GM12878 (cell line): Measurements from ENCODE around the gene STAB2. TPM values are rescaled to one million over a fixed set of nuclear protein-coding genes. Genes with fewer than 3 reads are reported as not detected.

Experiments
- ATAC-seq: fragments of 200-7000 bp; cut with Tn5 transposase; 3 replicates; pipeline ENCODE4 v1.9.1; 2020; ENCODE audit warnings: mild to moderate bottlenecking, moderate library complexity
- BruUV-seq: library from RNA; stranded (reverse); fragments of 400-500 nt; replicated peaks from 2 replicates; lab custom pipeline; 2021; lab: Mats Ljungman, UMichigan
- CTCF ChIA-PET: fragments of 300-600 bp; sonication (Branson Sonifier 250); formaldehyde crosslinking; extraction: SDS; loops from one replicate; lab custom pipeline; 2021; ENCODE audit warnings: inconsistent platforms; lab: Yijun Ruan, JAX
- POLR2A ChIA-PET: fragments of 350-600 bp; formaldehyde crosslinking; extraction: SDS; loops from one replicate; lab custom pipeline; 2021; ENCODE audit warnings: inconsistent platforms; lab: Charles Lee
- RAD21 ChIA-PET: fragments of 300-600 bp; sonication (Branson Sonifier 250); formaldehyde crosslinking; loops from one replicate; lab custom pipeline; 2023; ENCODE audit warnings: antibody characterized with exemption; ENCODE audit not compliant: unreplicated experiment; lab: Charles Lee
- SMC1A ChIA-PET: fragments of 300-600 bp; sonication (Branson Sonifier 250); formaldehyde crosslinking; loops from one replicate; lab custom pipeline; 2023; ENCODE audit not compliant: unreplicated experiment, uncharacterized antibody; lab: Charles Lee
- DNase-seq: peaks from one replicate; pipeline ENCODE4 v3.0.0-alpha.2; 2011; ENCODE audit warnings: low read depth, low spot score
- FAIRE-seq: peaks from 3 replicates; lab custom pipeline; 2011; peaks lifted over from hg19 to GRCh38; lab: Jason Lieb, UNC
- H2AFZ ChIP-seq: 2 replicates; pipeline ENCODE4 v1.6.0; 2011; ENCODE audit warnings: low read depth, low read length, control low read depth; ENCODE audit not compliant: control insufficient read depth
- H3K27ac ChIP-seq: 2 replicates; pipeline ENCODE4 v1.5.1; 2011; ENCODE audit warnings: control low read depth; ENCODE audit not compliant: control insufficient read depth, insufficient read depth
- H3K27me3 ChIP-seq, 2 experiments: replicated peaks in 1 of 2; 2 replicates each; pipeline versions ENCODE4 v1.6.0 to v1.6.1; 2011; ENCODE audit warnings: low read length in 1 of 2; ENCODE audit not compliant: control insufficient read depth in 2 of 2, insufficient read depth in 2 of 2
- H3K36me3 ChIP-seq, 2 experiments: 2 replicates each; pipeline ENCODE4 v1.5.1; 2011; ENCODE audit warnings: low read length in 1 of 2; ENCODE audit not compliant: control insufficient read depth in 2 of 2, insufficient read depth in 2 of 2
- H3K4me1 ChIP-seq: 2 replicates; pipeline ENCODE4 v1.6.1; 2011; ENCODE audit warnings: mild to moderate bottlenecking, low read length, moderate library complexity, mixed read lengths; ENCODE audit not compliant: control insufficient read depth, insufficient read depth
- H3K4me2 ChIP-seq: 2 replicates; pipeline ENCODE4 v1.6.0; 2011; ENCODE audit warnings: control low read depth; ENCODE audit not compliant: control insufficient read depth, insufficient read depth
- H3K4me3 ChIP-seq: fragments of 200-600 bp; sonication (generic); 2 replicates; pipeline ENCODE4 v1.5.1; 2016
- H3K79me2 ChIP-seq: 2 replicates; pipeline ENCODE4 v1.6.0; 2011; ENCODE audit warnings: low read length; ENCODE audit not compliant: control insufficient read depth, insufficient read depth
- H3K9ac ChIP-seq: 2 replicates; pipeline ENCODE4 v1.8.0; 2011; ENCODE audit warnings: low read length, control low read depth, mixed read lengths; ENCODE audit not compliant: control insufficient read depth, insufficient read depth
- H3K9me3 ChIP-seq: replicated peaks from 3 replicates; pipeline ENCODE4 v1.5.1; 2011; ENCODE audit warnings: mild to moderate bottlenecking, low read length; ENCODE audit not compliant: control insufficient read depth, insufficient read depth
- H4K20me1 ChIP-seq: 2 replicates; pipeline ENCODE4 v1.6.0; 2011; ENCODE audit not compliant: control insufficient read depth, insufficient read depth
- CTCF ChIP-seq, 3 experiments: IDR thresholded peaks in 2 of 3; conservative IDR thresholded peaks in 1 of 3; 2 replicates each; pipeline ENCODE4 v1.5.1; 2011; ENCODE audit warnings: low read depth in 3 of 3, low read length in 3 of 3, mild to moderate bottlenecking in 3 of 3, control low read depth in 2 of 3, moderate library complexity in 2 of 3, inconsistent platforms in 1 of 3, mixed read lengths in 1 of 3; ENCODE audit not compliant: control insufficient read depth in 2 of 3, insufficient read depth in 1 of 3; ENCODE audit errors: extremely low read depth in 1 of 3
- EGR1 ChIP-seq, 2 experiments: IDR thresholded peaks; 1 replicate in 1 of 2; 2 replicates in 1 of 2; pipeline ENCODE4 v1.6.1; 2011 to 2012; ENCODE audit warnings: low read depth in 2 of 2, low read length in 2 of 2, borderline replicate concordance in 1 of 2, mild to moderate bottlenecking in 1 of 2, moderate library complexity in 1 of 2
- IRF4 ChIP-seq: IDR thresholded peaks from 2 replicates; pipeline ENCODE4 v1.6.1; 2011; ENCODE audit warnings: low read depth, low read length
- MYC ChIP-seq: IDR thresholded peaks from 2 replicates; pipeline ENCODE4 v1.6.1; 2011; ENCODE audit warnings: mild to moderate bottlenecking, low read length, moderate library complexity, inconsistent platforms; ENCODE audit not compliant: insufficient read depth, insufficient replicate concordance, insufficient read length, severe bottlenecking
- RAD21 ChIP-seq: IDR thresholded peaks from 2 replicates; pipeline ENCODE4 v1.6.1; 2011; ENCODE audit warnings: mild to moderate bottlenecking, low read depth, low read length, moderate library complexity; ENCODE audit not compliant: insufficient read depth
- RELB ChIP-seq: fragments of 450-650 bp; IDR thresholded peaks from 2 replicates; pipeline ENCODE4 v1.6.1; 2017; ENCODE audit warnings: low read depth, mild to moderate bottlenecking, moderate library complexity
- RUNX3 ChIP-seq: IDR thresholded peaks from 2 replicates; pipeline ENCODE4 v1.6.1; 2012; ENCODE audit warnings: low read length, inconsistent platforms
- SMC3 ChIP-seq: IDR thresholded peaks from 2 replicates; pipeline ENCODE4 v1.6.1; 2011; ENCODE audit warnings: low read length, improper control_type of control experiment, borderline replicate concordance
- SUPT20H ChIP-seq: IDR thresholded peaks from 2 replicates; pipeline ENCODE4 v1.6.1; 2011; ENCODE audit warnings: low read depth, mild to moderate bottlenecking, low read length, moderate library complexity, borderline replicate concordance; ENCODE audit not compliant: control insufficient read depth
- WGBS: methylation state at CpG from one replicate; pipeline ENCODE4 v1.1.6; 2016; ENCODE audit warnings: low lambda C conversion rate; ENCODE audit not compliant: insufficient replicate concordance, insufficient coverage; ENCODE audit errors: missing lambda C conversion rate; 5-methylcytosine and 5-hydroxymethylcytosine counted together
- in situ Hi-C: fragments of 300-500 bp; cut with MboI; formaldehyde crosslinking; loops from 9 replicates; pipeline ENCODE4 v1.14.3; 2018; ENCODE audit warnings: mixed read lengths
- intact Hi-C: fragments of 100-400 bp; cut with micrococcal nuclease; formaldehyde crosslinking; loops from one replicate; pipeline ENCODE4 v1.14.2; 2022; ENCODE audit not compliant: unreplicated experiment
- polyA plus RNA-seq, 11 experiments: library from polyadenylated mRNA; depleted of rRNA in 4 of 11; unstranded in 6 of 11; stranded (reverse) in 5 of 11; fragments of >200 nt; fragmentation: Nextera tagmentation in 4 of 11; fragmentation: Illumina TruSeq in 1 of 11; extraction: Ambion mirVana in 4 of 11; extraction: Trizol in 1 of 11; gene quantifications; 1 replicate in 1 of 11; 2 replicates in 10 of 11; pipeline versions ENCODE4 v1.2.1 to v1.2.3, GENCODE V29; 2011 to 2016; ENCODE audit warnings: inconsistent platforms in 2 of 11, missing spikeins in 2 of 11, low read depth in 1 of 11
- total RNA-seq, 4 experiments: library from RNA; depleted of rRNA in 3 of 4; stranded (reverse); fragments of >200 nt in 3 of 4; fragmentation: Illumina TruSeq in 1 of 4; extraction: Trizol in 1 of 4; gene quantifications; 2 replicates each; pipeline versions ENCODE4 v1.2.1 to v1.2.3, GENCODE V29; 2013 to 2021
- TF ChIP-seq, protein P1 (sequence below): fragments of 450-650 bp; IDR thresholded peaks from 2 replicates; pipeline ENCODE4 v1.6.1; 2017; ENCODE audit warnings: mild to moderate bottlenecking, moderate library complexity

STAB2 gene
- total and polyA plus RNA-seq, 10 of the 15 experiments (the other 5 are each of a cell fraction or from before 2014, with no cell fraction given): 0.37 TPM; not detected in 9

- DNase-seq: no peak
- H3K4me1 ChIP-seq: peaks cover 4% of the 10 kb centered on the region
- intact Hi-C loops (loop anchor here (1.0 to 2.0 kb wide), 8 partner anchors 43 to 665 kb away; no protein-coding TSS in a partner anchor), in situ Hi-C loops (loop anchor here (5.0 to 25.0 kb wide), 3 partner anchors 601 to 1611 kb away; no protein-coding TSS in a partner anchor)
- 48% methylated on average over 6 of the region's 6 CpGs for WGBS
- H4K20me1 ChIP-seq: no peaks in the 10 kb centered on the region
- peak; percentile 72 for ATAC-seq
- no peak overlapping the region for H3K4me2 ChIP-seq
- RAD21 ChIA-PET: interaction anchor here (0.6 to 7.2 kb wide), 54 partner anchors 9 to 1034 kb away, joined by 3 to 121 read pairs (median 4); partner anchors contain the start of gene C12orf42
- no peak overlapping the region for H2AFZ ChIP-seq
- H3K4me3 ChIP-seq: no peak overlapping the region
- H3K36me3 ChIP-seq: no peaks in the 10 kb centered on the region
- no peaks in the 10 kb centered on the region for H3K79me2 ChIP-seq
- H3K9ac ChIP-seq: no peak overlapping the region
- no peaks in the 10 kb centered on the region for H3K27me3 ChIP-seq
- H3K27ac ChIP-seq: no peak overlapping the region
- no peaks in the 10 kb centered on the region; the same call in 1 of the 3 replicates for H3K9me3 ChIP-seq
- no peak for TF ChIP-seq MYC
- TF ChIP-seq, protein P1, sequence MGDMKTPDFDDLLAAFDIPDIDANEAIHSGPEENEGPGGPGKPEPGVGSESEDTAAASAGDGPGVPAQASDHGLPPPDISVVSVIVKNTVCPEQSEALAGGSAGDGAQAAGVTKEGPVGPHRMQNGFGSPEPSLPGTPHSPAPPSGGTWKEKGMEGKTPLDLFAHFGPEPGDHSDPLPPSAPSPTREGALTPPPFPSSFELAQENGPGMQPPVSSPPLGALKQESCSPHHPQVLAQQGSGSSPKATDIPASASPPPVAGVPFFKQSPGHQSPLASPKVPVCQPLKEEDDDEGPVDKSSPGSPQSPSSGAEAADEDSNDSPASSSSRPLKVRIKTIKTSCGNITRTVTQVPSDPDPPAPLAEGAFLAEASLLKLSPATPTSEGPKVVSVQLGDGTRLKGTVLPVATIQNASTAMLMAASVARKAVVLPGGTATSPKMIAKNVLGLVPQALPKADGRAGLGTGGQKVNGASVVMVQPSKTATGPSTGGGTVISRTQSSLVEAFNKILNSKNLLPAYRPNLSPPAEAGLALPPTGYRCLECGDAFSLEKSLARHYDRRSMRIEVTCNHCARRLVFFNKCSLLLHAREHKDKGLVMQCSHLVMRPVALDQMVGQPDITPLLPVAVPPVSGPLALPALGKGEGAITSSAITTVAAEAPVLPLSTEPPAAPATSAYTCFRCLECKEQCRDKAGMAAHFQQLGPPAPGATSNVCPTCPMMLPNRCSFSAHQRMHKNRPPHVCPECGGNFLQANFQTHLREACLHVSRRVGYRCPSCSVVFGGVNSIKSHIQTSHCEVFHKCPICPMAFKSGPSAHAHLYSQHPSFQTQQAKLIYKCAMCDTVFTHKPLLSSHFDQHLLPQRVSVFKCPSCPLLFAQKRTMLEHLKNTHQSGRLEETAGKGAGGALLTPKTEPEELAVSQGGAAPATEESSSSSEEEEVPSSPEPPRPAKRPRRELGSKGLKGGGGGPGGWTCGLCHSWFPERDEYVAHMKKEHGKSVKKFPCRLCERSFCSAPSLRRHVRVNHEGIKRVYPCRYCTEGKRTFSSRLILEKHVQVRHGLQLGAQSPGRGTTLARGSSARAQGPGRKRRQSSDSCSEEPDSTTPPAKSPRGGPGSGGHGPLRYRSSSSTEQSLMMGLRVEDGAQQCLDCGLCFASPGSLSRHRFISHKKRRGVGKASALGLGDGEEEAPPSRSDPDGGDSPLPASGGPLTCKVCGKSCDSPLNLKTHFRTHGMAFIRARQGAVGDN: peak; percentile 81
- TF ChIP-seq SUPT20H: no peak
- 0 out of 2 replicates have a peak, but pooled peaks have one; percentile 22 for TF ChIP-seq RUNX3
- TF ChIP-seq RELB: no peak
- no peak for TF ChIP-seq EGR1 (IDR thresholded peaks at IDR 0.05; ENCODE audit: borderline replicate concordance in 1 of 2, low read depth in 2 of 2, low read length in 2 of 2)
- TF ChIP-seq SMC3: peak; percentile 19; the same call in 1 of the 2 replicates
- TF ChIP-seq IRF4: no peak
- peak in 1 of 3 experiments; percentile 50; a peak in 2 of 6 replicates for TF ChIP-seq CTCF (IDR thresholded peaks at IDR 0.05 in 2 of 3, conservative IDR thresholded peaks at IDR 0.05 in 1 of 3; ENCODE audit: control insufficient read depth in 2 of 3, extremely low read depth in 1 of 3, insufficient read depth in 1 of 3, low read depth in 3 of 3, low read length in 3 of 3)
- peak; percentile 31; the same call in 1 of the 2 replicates for TF ChIP-seq RAD21
- no TSS peak for BruUV-seq
- POLR2A ChIA-PET: interaction anchor here (1.5 to 1.6 kb wide), 2 partner anchors 403 to 665 kb away, joined by 3 to 4 read pairs; no protein-coding TSS in a partner anchor
- CTCF ChIA-PET: interaction anchor here (0.6 to 7.5 kb wide), 69 partner anchors 8 to 1610 kb away, joined by 3 to 228 read pairs (median 4); partner anchors contain the start of genes C12orf42 and PAH
- SMC1A ChIA-PET: interaction anchor here (0.7 to 13.0 kb wide), 70 partner anchors 8 to 1616 kb away, joined by 3 to 334 read pairs (median 5); partner anchors contain the start of gene C12orf42
- no peak for FAIRE-seq
These were observed 39.1 kb upstream of the STAB2 start for GRCh38 chr12:103547929-103548328.
